Measurements from ENCODE around the gene XRCC6. TPM values are rescaled to one million over a fixed set of nuclear protein-coding genes. Genes with fewer than 3 reads are reported as not detected.

The XRCC6 gene

GRCh38 chr22:41713004-41713403 lies 91.9 kb downstream of the XRCC6 start:
- no peak overlapping the region for H3K4ac ChIP-seq (ENCODE audit: low read depth, low read length)
- H3K79me1 ChIP-seq (ENCODE audit: low read length) = no peaks in the 10 kb centered on the region
- no peak overlapping the region for H3K23ac ChIP-seq (ENCODE audit: low read length)
- H3K4me1 ChIP-seq (ENCODE audit: control insufficient read depth, low read depth, low read length) = no peaks in the 10 kb centered on the region
- H4K8ac ChIP-seq (ENCODE audit: low read depth, low read length) = no peak overlapping the region
- no peaks in the 10 kb centered on the region for H3K36me3 ChIP-seq (ENCODE audit: control insufficient read depth, insufficient read depth, low read length)
- H2BK15ac ChIP-seq (replicated peaks; ENCODE audit: low read depth) = no peak overlapping the region
- no CpG with 5 or more reads among the region's 9 CpGs for WGBS (ENCODE audit: extremely low coverage, insufficient coverage, low lambda C conversion rate)
- no peak overlapping the region for H3K27ac ChIP-seq (ENCODE audit: low read depth, low read length)
- no peak overlapping the region for H2AK5ac ChIP-seq (ENCODE audit: low read length)
- H3K4me3 ChIP-seq (ENCODE audit: low read length) = no peak overlapping the region
- H2BK5ac ChIP-seq (ENCODE audit: low read length) = no peak overlapping the region
- H3K18ac ChIP-seq (ENCODE audit: low read length) = no peak overlapping the region
- no peak overlapping the region for H3K9ac ChIP-seq (ENCODE audit: low read length)
- no peaks in the 10 kb centered on the region for H3K27me3 ChIP-seq (ENCODE audit: insufficient read depth, low read length, poor library complexity)
- DNase-seq = no peak
- no peak overlapping the region for H3K56ac ChIP-seq (ENCODE audit: low read length)
- no peaks in the 10 kb centered on the region for H3K79me2 ChIP-seq (ENCODE audit: control insufficient read depth, insufficient read depth, low read length)
- H4K5ac ChIP-seq (ENCODE audit: low read length) = no peak overlapping the region
- no peak overlapping the region for H2BK120ac ChIP-seq (ENCODE audit: low read depth, low read length)
- no peak overlapping the region for H3K4me2 ChIP-seq (ENCODE audit: low read length)

Small RNA genes lying within 50 kb of the gene (small RNA-seq; reads per million reads assigned to genes)
- gene HMGN2P10 (ENCODE audit: insufficient read depth) = not detected
- not detected for gene RF00019 (ENCODE audit: insufficient read depth)
- not detected for gene RNU6-476P (ENCODE audit: insufficient read depth)

Data from mesendoderm (in vitro differentiated cells).